Measurements from ENCODE around the gene SH3D19. TPM values are rescaled to one million over a fixed set of nuclear protein-coding genes. Genes with fewer than 3 reads are reported as not detected.
A peak's percentile ranks its signal among the peaks of the same experiment; 100 is the strongest.

The SH3D19 gene
- total RNA-seq, 1 donor from 2014 or later = 32.4 TPM

GRCh38 chr4:151192556-151193235 is 132.7 kb downstream of the SH3D19 start:
- peak overlapping the region; percentile 54 for H3K27ac Mint-ChIP-seq (ENCODE audit: unreplicated experiment)
- peaks cover 7% of the 10 kb centered on the region for H3K9me3 Mint-ChIP-seq (ENCODE audit: unreplicated experiment)
- H3K4me3 Mint-ChIP-seq (ENCODE audit: unreplicated experiment) = no peak overlapping the region
- no peak for TF ChIP-seq CTCF (IDR thresholded peaks at IDR 0.05)
- peaks cover 3% of the 10 kb centered on the region for H3K36me3 Mint-ChIP-seq (ENCODE audit: unreplicated experiment)
- no peaks in the 10 kb centered on the region for H3K27me3 Mint-ChIP-seq (ENCODE audit: unreplicated experiment)
- no peak for DNase-seq (ENCODE audit: extremely low spot score, unreplicated experiment)
- peaks cover 21% of the 10 kb centered on the region for H3K4me1 Mint-ChIP-seq (ENCODE audit: unreplicated experiment)

GRCh38 chr4:151184523-151185458 is 140.6 kb downstream of the SH3D19 start:
- peaks cover 11% of the 10 kb centered on the region for H3K4me1 Mint-ChIP-seq (ENCODE audit: unreplicated experiment)
- H3K27ac Mint-ChIP-seq (ENCODE audit: unreplicated experiment) = peak overlapping the region; percentile 1
- H3K4me3 Mint-ChIP-seq (ENCODE audit: unreplicated experiment) = no peak overlapping the region
- DNase-seq (ENCODE audit: extremely low spot score, unreplicated experiment) = no peak
- H3K27me3 Mint-ChIP-seq (ENCODE audit: unreplicated experiment) = no peaks in the 10 kb centered on the region
- peaks cover 6% of the 10 kb centered on the region for H3K36me3 Mint-ChIP-seq (ENCODE audit: unreplicated experiment)
- no peak for TF ChIP-seq CTCF (IDR thresholded peaks at IDR 0.05)
- peaks cover 3% of the 10 kb centered on the region for H3K9me3 Mint-ChIP-seq (ENCODE audit: unreplicated experiment)

DNA sequence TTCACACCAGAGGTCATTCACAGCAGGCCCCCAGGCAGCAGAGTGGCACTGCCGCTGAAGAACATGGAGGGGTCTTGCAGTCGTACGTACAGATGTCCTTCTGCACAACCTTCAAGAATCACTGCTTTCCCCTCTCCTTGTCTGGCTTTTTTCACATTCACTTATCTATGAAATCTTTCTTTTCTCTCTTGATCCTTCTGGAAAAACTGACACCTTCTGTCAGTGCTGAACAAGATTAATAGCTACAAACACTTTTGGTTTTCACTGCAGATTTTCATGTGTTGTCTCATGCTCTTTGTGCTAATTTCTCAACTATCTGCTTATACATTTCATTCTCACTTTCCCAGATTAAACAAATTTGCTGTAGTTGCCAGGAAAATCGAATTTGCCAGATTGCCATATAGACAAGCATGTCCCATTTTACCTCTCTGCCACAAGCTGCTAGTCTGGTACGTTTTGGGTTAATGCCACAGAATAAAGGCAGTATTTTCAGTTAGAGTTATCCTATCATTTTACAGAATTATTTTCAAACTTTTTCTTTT is 142.9 kb downstream of the SH3D19 start:
- TF ChIP-seq CTCF (IDR thresholded peaks at IDR 0.05) = no peak
- Mint-ChIP-seq H3K9me3 (ENCODE audit: unreplicated experiment) (no peaks in the 10 kb centered on the region), H3K4me1 (ENCODE audit: unreplicated experiment) (peaks cover 11% of the 10 kb centered on the region), H3K36me3 (ENCODE audit: unreplicated experiment) (peaks cover 10% of the 10 kb centered on the region), H3K27me3 (ENCODE audit: unreplicated experiment) (no peaks in the 10 kb centered on the region), H3K4me3 (ENCODE audit: unreplicated experiment) (no peak overlapping the region), H3K27ac (ENCODE audit: unreplicated experiment) (no peak overlapping the region)
- no peak for DNase-seq (ENCODE audit: extremely low spot score, unreplicated experiment)

DNA sequence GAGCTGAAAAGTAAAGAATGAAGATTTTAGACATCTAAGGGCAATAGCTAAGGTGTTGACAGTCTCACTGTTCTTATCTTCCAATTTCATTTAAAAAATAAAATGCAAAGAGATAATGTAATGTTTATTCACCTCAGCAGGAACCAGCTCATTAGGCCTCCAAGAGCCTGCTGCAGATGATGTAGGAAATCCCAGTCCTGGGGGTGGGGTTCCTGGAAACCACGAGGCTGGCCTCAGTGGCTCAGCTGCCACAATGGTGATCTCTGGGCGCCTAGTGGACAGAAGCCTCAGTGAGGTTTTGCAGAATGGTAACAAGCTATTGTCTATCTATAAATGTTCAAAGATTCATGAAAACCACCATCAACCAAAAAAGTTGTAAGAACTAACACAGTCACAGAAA is 148.7 kb downstream of the SH3D19 start:
- Mint-ChIP-seq H3K9me3 (ENCODE audit: unreplicated experiment) (no peaks in the 10 kb centered on the region), H3K36me3 (ENCODE audit: unreplicated experiment) (peaks cover 34% of the 10 kb centered on the region), H3K27ac (ENCODE audit: unreplicated experiment) (no peak overlapping the region), H3K27me3 (ENCODE audit: unreplicated experiment) (no peaks in the 10 kb centered on the region), H3K4me1 (ENCODE audit: unreplicated experiment) (peaks cover 17% of the 10 kb centered on the region), H3K4me3 (ENCODE audit: unreplicated experiment) (no peak overlapping the region)
- no peak for TF ChIP-seq CTCF (IDR thresholded peaks at IDR 0.05)
- no peak for DNase-seq (ENCODE audit: extremely low spot score, unreplicated experiment)
